CD14-positive monocyte (primary cell): ENCODE measurements around the gene FNDC3A. TPM values are rescaled to one million over a fixed set of nuclear protein-coding genes. Genes with fewer than 3 reads are reported as not detected.

ENCODE experiments used
- DNase-seq, 3 donors: peaks; one replicate each; pipeline ENCODE4 v3.0.0-alpha.2; 2011 to 2022
- H2AFZ ChIP-seq: 2 replicates; pipeline ENCODE4 v1.6.0; 2012; ENCODE audit warnings: mild to moderate bottlenecking, low read depth, low read length, inconsistent platforms; ENCODE audit not compliant: insufficient read depth, poor library complexity, severe bottlenecking
- H3K27ac ChIP-seq, 2 donors: 1 replicate in 1 of 2; 2 replicates in 1 of 2; pipeline ENCODE4 v1.5.1; 2012 to 2013; ENCODE audit warnings: low read length in 2 of 2, control low read depth in 1 of 2, inconsistent platforms in 1 of 2, low read depth in 1 of 2, mild to moderate bottlenecking in 1 of 2
- H3K27me3 ChIP-seq, 2 donors: one replicate each; pipeline versions ENCODE4 v1.6.0 to v1.6.1; 2011 to 2013; ENCODE audit warnings: low read length in 2 of 2; ENCODE audit not compliant: control insufficient read depth in 2 of 2, insufficient read depth in 2 of 2
- H3K36me3 ChIP-seq, 2 donors: replicated peaks in 1 of 2; 1 replicate in 1 of 2; 2 replicates in 1 of 2; pipeline versions ENCODE4 v1.5.1 to v1.6.1; 2012 to 2013; ENCODE audit warnings: low read length in 2 of 2, control low read depth in 1 of 2, inconsistent platforms in 1 of 2, mild to moderate bottlenecking in 1 of 2; ENCODE audit not compliant: insufficient read depth in 2 of 2, control insufficient read depth in 1 of 2
- H3K4me1 ChIP-seq, 2 donors: 1 replicate in 1 of 2; 2 replicates in 1 of 2; pipeline versions ENCODE4 v1.5.1 to v1.6.1; 2012 to 2013; ENCODE audit warnings: low read length in 2 of 2, control low read depth in 1 of 2, inconsistent platforms in 1 of 2, mild to moderate bottlenecking in 1 of 2, moderate library complexity in 1 of 2; ENCODE audit not compliant: insufficient read depth in 2 of 2, control insufficient read depth in 1 of 2
- H3K4me2 ChIP-seq: replicated peaks from 2 replicates; pipeline ENCODE3; 2012; ENCODE audit warnings: low read length, moderate library complexity, mild to moderate bottlenecking; ENCODE audit not compliant: poor library complexity, severe bottlenecking; ENCODE audit errors: extremely low read depth
- H3K4me3 ChIP-seq, 3 experiments: fragments of 200-600 bp in 1 of 3; sonication (generic) in 1 of 3; replicated peaks in 1 of 3; 1 replicate in 2 of 3; 2 replicates in 1 of 3; pipeline ENCODE4 v1.5.1; 2011 to 2013; ENCODE audit warnings: low read length in 3 of 3, mild to moderate bottlenecking in 3 of 3, control low read depth in 2 of 3, low read depth in 2 of 3, inconsistent platforms in 1 of 3, moderate library complexity in 1 of 3
- H3K79me2 ChIP-seq: 2 replicates; pipeline ENCODE4 v1.6.0; 2012; ENCODE audit warnings: mild to moderate bottlenecking, control low read depth, inconsistent platforms, low read length, moderate library complexity; ENCODE audit not compliant: insufficient read depth
- H3K9ac ChIP-seq: 2 replicates; pipeline ENCODE4 v1.6.0; 2017; ENCODE audit warnings: low read length, mild to moderate bottlenecking; ENCODE audit not compliant: insufficient read depth, poor library complexity, severe bottlenecking
- H3K9me3 ChIP-seq, 2 donors: replicated peaks in 1 of 2; 1 replicate in 1 of 2; 2 replicates in 1 of 2; pipeline versions ENCODE4 v1.5.1 to v1.6.1; 2012 to 2013; ENCODE audit warnings: low read length in 2 of 2, control low read depth in 1 of 2; ENCODE audit not compliant: control insufficient read depth in 1 of 2, insufficient read depth in 1 of 2
- H4K20me1 ChIP-seq: 2 replicates; pipeline ENCODE4 v1.6.0; 2012; ENCODE audit warnings: mild to moderate bottlenecking, low read length, control low read depth, moderate library complexity; ENCODE audit not compliant: insufficient read depth
- H3K27ac Mint-ChIP-seq, 7 donors: one replicate each; pipeline ENCODE4 v1.8.0; 2020; ENCODE audit warnings: mild to moderate bottlenecking in 7 of 7, mixed read lengths in 7 of 7, moderate library complexity in 6 of 7, inconsistent platforms in 2 of 7
- H3K27me3 Mint-ChIP-seq, 3 donors: one replicate each; pipeline ENCODE4 v1.8.0; 2021 to 2022; ENCODE audit warnings: low read depth in 3 of 3, mild to moderate bottlenecking in 3 of 3, mixed read lengths in 3 of 3, moderate library complexity in 3 of 3, inconsistent platforms in 1 of 3
- H3K36me3 Mint-ChIP-seq, 2 donors: one replicate each; pipeline ENCODE4 v1.8.0; 2020; ENCODE audit warnings: mixed read lengths in 2 of 2, inconsistent platforms in 1 of 2, mild to moderate bottlenecking in 1 of 2
- H3K4me1 Mint-ChIP-seq: one replicate; pipeline ENCODE4 v1.8.0; 2020; ENCODE audit warnings: mild to moderate bottlenecking, mixed read lengths
- H3K4me3 Mint-ChIP-seq, 2 donors: one replicate each; pipeline ENCODE4 v1.8.0; 2020; ENCODE audit warnings: mild to moderate bottlenecking in 2 of 2, mixed read lengths in 2 of 2, moderate library complexity in 1 of 2
- H3K9me3 Mint-ChIP-seq, 7 donors: one replicate each; pipeline ENCODE4 v1.8.0; 2020 to 2022; ENCODE audit warnings: mixed read lengths in 7 of 7, mild to moderate bottlenecking in 6 of 7, moderate library complexity in 6 of 7, inconsistent platforms in 2 of 7
- WGBS: methylation state at CpG from one replicate; pipeline ENCODE4 v1.1.5; 2013; ENCODE audit warnings: missing lambda C conversion rate; ENCODE audit not compliant: insufficient coverage; 5-methylcytosine and 5-hydroxymethylcytosine counted together
- intact Hi-C, 2 donors: fragments of 100-400 bp; cut with micrococcal nuclease; formaldehyde crosslinking; loops; one replicate each; pipeline versions ENCODE4 v1.15.0 to v1.15.1; 2023
- polyA plus RNA-seq, 3 donors: library from polyadenylated mRNA; depleted of rRNA in 1 of 3; unstranded in 2 of 3; stranded (reverse) in 1 of 3; fragments of 300-500 nt in 2 of 3; fragments of >200 nt in 1 of 3; fragmentation: Illumina TruSeq in 2 of 3; gene quantifications; 1 replicate in 2 of 3; 2 replicates in 1 of 3; pipeline ENCODE4 v1.2.3, GENCODE V29; 2012 to 2021
- TF ChIP-seq, protein P1 (sequence below): fragments of 200-600 bp; IDR thresholded peaks from one replicate; pipeline ENCODE4 v1.8.0; 2022; ENCODE audit warnings: antibody characterized with exemption, mild to moderate bottlenecking

FNDC3A gene
- polyA plus RNA-seq, 3 donors, result 8.3 to 27.0 (median 12.0) TPM

DNA sequence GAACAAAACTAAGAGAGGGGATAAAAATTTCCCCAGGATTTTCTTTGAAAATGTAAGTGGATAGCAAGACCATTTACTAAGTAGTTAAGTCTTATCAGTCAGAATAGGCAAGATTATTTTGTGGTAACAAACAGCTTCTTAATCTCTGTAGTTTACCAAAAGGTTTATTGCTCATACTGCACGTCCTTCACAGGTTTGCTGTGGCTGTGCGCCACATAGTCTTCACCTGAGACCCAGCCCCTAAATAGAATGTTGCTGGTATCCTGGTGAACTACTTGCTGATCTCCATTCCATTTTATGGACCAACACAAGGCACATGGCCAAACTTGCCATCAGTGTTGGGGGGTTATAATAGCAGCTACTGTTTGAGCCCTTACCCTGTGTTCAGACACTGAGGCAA is 44.6 kb downstream of the FNDC3A start:
- Histone ChIP-seq H3K79me2 (no peaks in the 10 kb centered on the region), H3K36me3 (peaks cover 0 to 12% of the 10 kb centered on the region in 2 donors), H4K20me1 (peaks cover 6% of the 10 kb centered on the region), H3K27ac (no peak overlapping the region), H3K27me3 (no peaks in the 10 kb centered on the region), H2AFZ (no peak overlapping the region), H3K9ac (no peak overlapping the region), H3K9me3 (peaks cover 0 to 3% of the 10 kb centered on the region in 2 donors), H3K4me1 (no peaks in the 10 kb centered on the region), H3K4me2 (no peak overlapping the region), H3K4me3 (no peak overlapping the region)
- intact Hi-C loops, result no loop called here
- no peak overlapping the region for H3K27ac Mint-ChIP-seq
- no peaks in the 10 kb centered on the region for H3K27me3 Mint-ChIP-seq
- peaks cover 23 to 40% of the 10 kb centered on the region in 2 donors for H3K36me3 Mint-ChIP-seq
- no peaks in the 10 kb centered on the region for H3K4me1 Mint-ChIP-seq
- H3K4me3 Mint-ChIP-seq, result no peak overlapping the region
- TF ChIP-seq, protein P1, sequence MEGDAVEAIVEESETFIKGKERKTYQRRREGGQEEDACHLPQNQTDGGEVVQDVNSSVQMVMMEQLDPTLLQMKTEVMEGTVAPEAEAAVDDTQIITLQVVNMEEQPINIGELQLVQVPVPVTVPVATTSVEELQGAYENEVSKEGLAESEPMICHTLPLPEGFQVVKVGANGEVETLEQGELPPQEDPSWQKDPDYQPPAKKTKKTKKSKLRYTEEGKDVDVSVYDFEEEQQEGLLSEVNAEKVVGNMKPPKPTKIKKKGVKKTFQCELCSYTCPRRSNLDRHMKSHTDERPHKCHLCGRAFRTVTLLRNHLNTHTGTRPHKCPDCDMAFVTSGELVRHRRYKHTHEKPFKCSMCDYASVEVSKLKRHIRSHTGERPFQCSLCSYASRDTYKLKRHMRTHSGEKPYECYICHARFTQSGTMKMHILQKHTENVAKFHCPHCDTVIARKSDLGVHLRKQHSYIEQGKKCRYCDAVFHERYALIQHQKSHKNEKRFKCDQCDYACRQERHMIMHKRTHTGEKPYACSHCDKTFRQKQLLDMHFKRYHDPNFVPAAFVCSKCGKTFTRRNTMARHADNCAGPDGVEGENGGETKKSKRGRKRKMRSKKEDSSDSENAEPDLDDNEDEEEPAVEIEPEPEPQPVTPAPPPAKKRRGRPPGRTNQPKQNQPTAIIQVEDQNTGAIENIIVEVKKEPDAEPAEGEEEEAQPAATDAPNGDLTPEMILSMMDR, result no peak
- DNase-seq, result no peak
- no CpG with 5 or more reads among the region's 2 CpGs for WGBS
- H3K9me3 Mint-ChIP-seq, result peaks cover 6 to 20% (median 16%) of the 10 kb centered on the region in 7 donors

DNA sequence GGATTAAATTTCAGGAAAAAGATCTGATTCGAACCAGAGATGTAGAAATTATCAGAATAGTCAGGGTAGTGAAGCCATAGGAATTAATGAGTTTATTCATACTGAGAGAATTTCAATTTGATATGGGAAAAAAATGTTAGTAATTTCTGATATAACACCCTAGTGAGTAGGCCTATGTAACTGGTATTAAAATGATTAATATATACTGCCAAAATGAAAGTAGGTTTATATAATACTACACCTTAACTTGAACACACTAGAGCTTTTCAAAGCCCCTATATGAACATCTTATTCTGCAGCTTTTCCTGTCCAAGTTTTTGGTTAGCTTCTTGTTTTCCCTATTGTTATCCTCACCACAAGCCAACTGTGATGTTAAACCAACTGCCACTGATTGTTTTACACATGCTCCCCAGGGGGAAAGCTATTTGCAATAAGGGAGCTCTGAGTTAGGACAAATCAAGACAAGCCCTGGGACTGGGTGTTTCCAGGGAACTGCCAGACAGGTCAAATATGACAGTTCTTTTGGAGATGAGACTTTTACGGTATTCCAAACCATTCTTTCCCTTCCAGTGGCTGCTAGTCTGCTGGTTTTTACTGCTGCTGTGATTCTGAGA is 45.3 kb downstream of the FNDC3A start:
- DNase-seq, result no peak
- Mint-ChIP-seq H3K9me3 (peaks cover 6 to 19% (median 14%) of the 10 kb centered on the region in 7 donors), H3K4me1 (no peaks in the 10 kb centered on the region), H3K27ac (no peak overlapping the region), H3K36me3 (peaks cover 23 to 40% of the 10 kb centered on the region in 2 donors), H3K27me3 (no peaks in the 10 kb centered on the region), H3K4me3 (no peak overlapping the region)
- peaks cover 0 to 12% of the 10 kb centered on the region in 2 donors for H3K36me3 ChIP-seq
- H4K20me1 ChIP-seq, result peaks cover 6% of the 10 kb centered on the region
- intact Hi-C loops, result no loop called here
- no peaks in the 10 kb centered on the region for H3K4me1 ChIP-seq
- no peaks in the 10 kb centered on the region for H3K79me2 ChIP-seq
- no peaks in the 10 kb centered on the region for H3K27me3 ChIP-seq
- H3K4me3 ChIP-seq, result no peak overlapping the region
- H3K9me3 ChIP-seq, result peaks cover 0 to 3% of the 10 kb centered on the region in 2 donors
- TF ChIP-seq, protein P1, result no peak
- H3K4me2 ChIP-seq, result no peak overlapping the region
- H2AFZ ChIP-seq, result no peak overlapping the region
- H3K9ac ChIP-seq, result no peak overlapping the region
- no CpG with 5 or more reads among the region's 2 CpGs for WGBS
- no peak overlapping the region for H3K27ac ChIP-seq
